CD4-positive, alpha-beta T cell treated with Interferon gamma for 1 hour (primary cell): ENCODE data around the gene CEP83.
"Not testable (repeated sequence)": the region's sequence is repeated elsewhere in the genome, so short reads cannot be mapped to it uniquely, and the experiment has no call there.

Experiments
- DNase-seq: peaks from one replicate; pipeline ENCODE4 v3.0.0-alpha.2; 2020

CEP83 gene

DNA sequence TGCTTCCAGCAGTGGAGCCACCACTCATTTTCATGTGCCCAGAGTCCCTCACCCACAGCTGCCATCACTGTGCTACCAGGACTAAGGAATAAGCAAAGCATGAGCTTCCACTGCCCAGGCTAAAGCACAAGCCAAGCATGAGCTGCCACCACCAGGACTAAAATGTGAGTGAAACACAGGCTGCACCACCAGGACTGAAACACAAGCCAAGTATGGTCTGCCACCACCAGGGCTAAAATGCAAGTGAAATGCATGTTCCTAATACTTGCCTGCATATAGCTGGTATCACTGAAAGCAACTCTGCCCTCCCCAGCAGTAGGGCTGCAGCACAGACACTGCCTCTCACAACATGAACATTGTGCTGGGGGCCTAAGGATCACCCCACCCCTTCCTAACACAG, 30.0 kb downstream of the CEP83 start:
- DNase-seq = no peak

GRCh38 chr12:94429191-94429590, 30.5 kb downstream of the CEP83 start:
- DNase-seq = no peak

GRCh38 chr12:94427501-94428381, 31.9 kb downstream of the CEP83 start:
- DNase-seq = no peak

- DNase-seq = no peak
Observed at GRCh38 chr12:94426049-94426448, 33.6 kb downstream of the CEP83 start.

- not testable (repeated sequence) for DNase-seq
Observed at GRCh38 chr12:94424830-94425229, 34.8 kb downstream of the CEP83 start.

- no peak for DNase-seq
Observed at GRCh38 chr12:94421868-94422740, 37.6 kb downstream of the CEP83 start.

- DNase-seq = no peak
Observed at GRCh38 chr12:94418517-94418916, 41.1 kb downstream of the CEP83 start.

DNA sequence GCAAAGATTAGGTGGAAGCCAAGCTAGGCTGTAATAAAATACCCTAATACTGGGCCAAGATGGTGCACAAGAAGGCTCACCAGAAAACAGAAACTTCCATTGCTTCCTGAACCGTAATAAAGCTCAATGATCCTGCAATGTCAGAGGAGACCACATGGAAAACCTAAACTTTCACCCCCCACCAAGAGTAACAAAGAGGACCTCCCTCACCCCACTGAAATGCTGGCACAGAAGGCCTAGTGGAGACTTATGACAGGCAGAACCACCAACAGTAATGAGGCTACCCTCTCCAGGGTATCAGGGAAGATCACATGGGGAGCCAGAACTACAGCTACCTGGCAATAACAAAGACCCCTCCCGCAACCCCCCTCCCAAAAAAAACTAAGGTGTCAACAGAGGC, 43.1 kb downstream of the CEP83 start:
- no peak for DNase-seq

DNA sequence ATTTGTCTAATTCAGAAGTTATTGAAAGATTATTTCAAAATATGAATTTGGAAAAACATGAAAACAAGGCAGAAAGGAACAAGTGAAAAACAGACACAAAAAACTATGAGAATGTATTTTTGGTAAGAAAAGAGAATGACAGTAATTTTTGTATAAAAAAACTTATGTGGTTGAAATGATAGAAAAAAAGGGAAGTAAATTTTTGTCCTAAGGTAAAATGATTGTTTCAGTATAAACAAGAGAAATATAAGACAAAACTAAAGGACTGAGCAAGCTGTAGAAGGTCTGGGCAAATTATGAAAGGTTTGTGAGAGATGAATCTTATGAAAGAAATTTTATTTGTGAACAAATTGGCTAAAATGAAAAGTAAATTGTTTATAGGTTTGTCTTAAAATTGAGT, 44.6 kb downstream of the CEP83 start:
- DNase-seq = no peak

DNA sequence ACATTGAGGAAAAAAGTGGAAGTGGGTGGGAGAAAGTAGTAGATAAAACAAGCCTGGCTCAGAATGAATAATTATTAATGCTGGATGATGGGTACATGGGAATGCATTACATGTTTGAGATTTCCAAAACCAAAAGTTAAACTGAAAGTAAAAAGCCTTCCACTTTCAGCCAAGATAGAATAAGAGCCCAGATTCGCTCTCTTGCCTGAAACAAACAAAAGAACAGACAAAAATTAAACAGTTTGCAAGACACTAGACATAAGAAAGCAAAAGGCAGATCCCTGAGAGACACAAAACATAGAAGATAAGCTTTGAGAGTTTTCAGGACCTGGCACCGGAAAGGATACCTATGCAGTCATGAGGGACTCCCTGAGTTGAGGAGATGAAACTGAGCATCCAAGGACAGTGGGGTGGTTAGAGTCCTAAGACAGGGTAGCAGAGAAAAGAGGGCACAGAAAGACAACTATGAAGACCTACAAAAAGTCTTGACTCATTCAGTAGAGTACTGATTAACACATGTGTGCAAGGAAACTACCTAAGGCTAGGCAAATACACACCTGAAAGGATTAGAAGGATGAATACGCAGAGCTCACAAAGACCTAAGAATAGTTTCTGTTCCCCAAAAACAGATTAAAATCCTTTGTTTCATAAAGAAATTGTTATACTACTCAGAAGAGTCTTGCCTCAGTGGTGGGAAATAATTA, 54.1 kb downstream of the CEP83 start:
- no peak for DNase-seq

GRCh38 chr12:94404854-94405253, 54.8 kb downstream of the CEP83 start:
- no peak for DNase-seq

DNA sequence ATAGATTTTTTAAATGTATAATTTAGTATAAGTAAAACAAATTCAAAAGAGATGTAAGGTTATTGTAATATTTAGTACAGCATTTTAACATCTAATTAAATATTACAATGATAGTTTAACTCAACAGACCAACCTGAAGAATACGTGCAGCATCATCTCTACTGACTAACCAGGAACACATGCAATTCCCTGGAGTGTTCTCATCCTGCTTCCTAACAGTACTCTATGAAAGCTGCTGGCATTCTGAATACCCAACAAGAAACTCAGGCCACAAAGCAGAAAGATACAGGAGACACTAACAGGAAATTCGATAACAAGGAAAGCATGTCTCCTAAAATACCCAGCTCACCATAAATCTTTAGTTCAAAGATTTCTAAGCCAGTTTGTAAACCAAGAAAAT, 58.3 kb downstream of the CEP83 start:
- DNase-seq = no peak

DNA sequence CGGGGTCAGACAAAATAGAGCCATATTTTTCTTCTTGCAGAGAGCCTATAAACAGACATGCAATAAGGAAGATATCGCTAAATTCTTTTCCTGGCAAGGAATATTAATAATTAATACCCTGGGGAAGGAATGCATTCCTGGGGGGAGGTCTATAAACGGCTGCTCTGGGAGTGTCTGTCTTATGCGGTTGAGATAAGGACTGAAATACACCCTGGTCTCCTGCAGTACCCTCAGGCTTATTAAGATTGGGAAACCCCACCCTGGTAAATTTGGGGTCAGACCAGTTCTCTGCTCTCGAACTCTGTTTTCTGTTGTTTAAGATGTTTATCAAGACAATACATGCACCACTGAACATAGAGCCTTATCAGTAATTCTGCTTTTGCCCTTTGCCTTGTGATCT, 61.0 kb downstream of the CEP83 start:
- DNase-seq = not testable (repeated sequence)

GRCh38 chr12:94397401-94397800, 62.3 kb downstream of the CEP83 start:
- no peak for DNase-seq

DNA sequence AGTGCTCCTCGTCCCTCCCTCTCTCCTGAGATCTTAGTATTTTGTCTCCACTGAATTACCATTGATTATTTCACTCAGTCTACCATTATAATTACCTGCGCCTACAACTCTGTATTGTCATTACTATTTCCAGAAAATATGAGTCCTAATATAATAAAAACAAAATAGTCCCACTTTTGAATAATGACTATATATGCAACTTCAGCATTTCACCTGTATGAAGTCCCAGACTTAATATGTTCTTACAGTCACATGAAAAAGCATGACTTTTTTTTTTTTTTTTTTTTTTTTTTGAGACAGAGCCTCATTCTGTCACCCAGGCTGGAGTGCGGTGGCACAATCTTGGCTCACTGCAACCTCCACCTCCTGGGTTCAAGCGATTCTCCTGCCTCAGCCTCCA, 63.7 kb downstream of the CEP83 start:
- DNase-seq = not testable (repeated sequence)

- no peak for DNase-seq
Observed at GRCh38 chr12:94390130-94390485, 69.6 kb downstream of the CEP83 start.

DNA sequence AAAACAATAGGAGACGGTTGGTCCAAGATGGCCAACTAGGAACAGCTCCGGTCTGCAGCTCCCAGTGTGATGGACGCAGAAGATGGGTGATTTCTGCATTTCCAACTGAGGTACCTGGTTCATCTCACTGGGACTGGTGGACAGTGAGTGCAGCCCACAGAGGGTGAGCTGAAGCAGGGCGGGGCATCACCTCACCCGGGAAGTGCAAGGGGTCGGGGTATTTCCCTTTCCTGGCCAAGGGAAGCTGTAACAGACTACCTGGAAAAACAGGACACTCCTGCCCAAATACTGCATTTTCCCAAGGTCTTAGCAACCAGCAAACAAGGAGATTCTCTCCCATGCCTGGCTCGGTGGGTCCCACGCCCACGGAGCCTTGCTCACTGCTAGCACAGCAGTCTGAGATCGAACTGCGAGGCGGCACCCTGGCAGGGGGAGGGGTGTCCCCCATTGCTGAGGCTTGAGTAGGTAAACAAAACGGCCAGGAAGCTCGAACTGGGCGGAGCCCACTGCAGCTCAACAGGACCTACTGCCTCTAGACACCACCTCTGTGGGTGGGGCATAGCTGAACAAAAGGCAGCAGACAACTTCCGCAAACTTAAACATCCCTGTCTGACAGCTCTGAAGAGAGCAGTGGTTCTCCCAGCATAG, 70.1 kb downstream of the CEP83 start:
- DNase-seq = not testable (repeated sequence)

DNA sequence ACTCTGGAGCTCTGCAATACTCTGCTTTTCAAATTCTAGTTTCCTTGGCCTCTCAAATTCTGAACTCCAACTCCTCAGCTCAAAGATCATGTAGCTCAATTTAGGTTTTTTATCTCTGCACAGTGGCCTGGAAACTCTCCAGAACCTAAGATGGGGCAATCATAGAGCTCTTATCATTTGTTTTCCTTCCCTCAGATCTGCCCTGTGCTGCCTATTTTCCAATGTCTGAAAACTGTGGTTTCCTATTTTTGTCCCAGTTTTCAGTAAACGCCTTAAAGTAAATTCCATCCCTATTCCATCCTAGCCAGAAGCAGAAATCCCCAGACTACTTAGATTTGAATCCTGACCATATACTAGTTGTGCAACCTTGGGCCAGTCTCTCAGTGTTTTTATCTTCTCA, 73.2 kb downstream of the CEP83 start:
- no peak for DNase-seq

DNA sequence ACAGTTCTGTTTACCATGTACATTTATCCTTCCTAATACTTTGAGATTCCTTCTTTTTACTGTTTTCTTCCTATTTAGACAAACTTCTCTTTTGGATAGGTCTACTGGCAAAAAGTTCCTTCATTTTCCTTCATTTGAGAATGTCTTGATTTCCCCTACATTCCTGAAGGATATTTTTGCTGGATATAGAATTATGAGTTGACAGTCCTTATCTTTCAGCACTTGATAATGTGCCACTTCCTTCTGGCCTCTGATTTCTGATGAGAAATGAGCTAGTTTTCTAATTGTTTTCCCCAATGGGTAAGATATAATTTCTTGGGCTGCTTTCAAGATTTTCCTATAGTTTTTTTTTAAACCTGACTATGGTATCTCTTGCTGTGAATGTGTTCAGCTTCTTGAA, 75.6 kb downstream of the CEP83 start:
- no peak for DNase-seq

- DNase-seq = no peak
Observed at GRCh38 chr12:94380507-94380906, 79.2 kb downstream of the CEP83 start.

DNA sequence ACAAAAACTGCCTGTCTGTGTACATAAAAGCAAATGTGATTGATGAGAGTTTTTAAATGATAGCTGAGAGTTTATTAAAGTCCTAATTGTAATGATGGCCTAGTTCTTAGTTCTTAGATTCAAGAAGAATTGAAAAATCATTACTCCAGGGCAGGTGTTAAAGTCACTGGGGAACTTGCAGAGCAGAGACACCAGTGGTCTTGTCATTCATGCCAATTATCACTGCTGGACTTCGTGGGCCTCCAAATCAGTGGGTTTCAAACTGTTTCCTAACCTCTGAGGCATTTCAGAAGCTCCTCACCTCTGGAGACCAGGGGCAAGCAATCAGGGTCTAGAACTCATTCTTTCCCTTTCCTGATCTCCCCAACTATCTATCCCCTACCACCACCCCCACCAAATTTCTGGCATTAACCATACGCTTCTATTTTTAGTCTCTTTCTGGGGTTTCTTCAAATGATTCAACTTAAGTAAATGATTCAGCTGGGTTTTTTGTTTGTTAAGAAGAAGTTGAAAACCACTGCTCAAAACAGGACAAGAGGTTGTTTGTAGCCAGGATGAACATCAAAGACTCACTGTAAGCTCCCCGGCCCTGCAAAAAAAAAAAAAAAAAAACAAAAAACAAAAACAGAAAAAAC, 80.1 kb downstream of the CEP83 start:
- DNase-seq = no peak

- no peak for DNase-seq
Observed at GRCh38 chr12:94377599-94377998, 82.1 kb downstream of the CEP83 start.
